Measurements from ENCODE around the gene IGBP1. TPM values are rescaled to one million over a fixed set of nuclear protein-coding genes. Genes with fewer than 3 reads are reported as not detected.
"Not testable (repeated sequence)": the region's sequence is repeated elsewhere in the genome, so short reads cannot be mapped to it uniquely, and the experiment has no call there.

Gene IGBP1
- total RNA-seq, 1 experiment from 2014 or later = 50.7 TPM

DNA sequence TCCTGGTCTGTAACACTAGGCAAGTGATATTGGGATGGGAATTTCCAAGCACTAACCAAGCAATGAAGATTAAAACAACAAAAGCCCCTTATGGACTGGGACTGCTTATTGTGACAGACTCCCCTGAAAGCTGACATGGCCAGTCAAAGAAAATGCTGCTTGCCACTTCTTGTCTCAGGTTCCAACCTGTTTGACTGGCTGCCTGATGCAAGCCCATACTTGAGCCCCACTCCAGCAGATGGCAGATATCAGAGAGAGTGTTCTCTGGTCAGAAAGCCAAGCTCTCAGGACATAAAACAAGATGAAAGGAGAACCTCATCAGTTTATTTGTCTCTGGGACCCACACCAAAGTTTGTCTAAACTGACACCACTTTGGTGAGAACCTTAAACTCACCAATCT, 15.5 kb upstream of the IGBP1 start:
- H4K20me1 ChIP-seq (ENCODE audit: insufficient read depth) = no peaks in the 10 kb centered on the region
- H2AFZ ChIP-seq (ENCODE audit: low read depth, low read length, poor library complexity, severe bottlenecking) = no peak overlapping the region
- no peak overlapping the region for H3K27ac ChIP-seq (ENCODE audit: low read depth, low read length)
- no peaks in the 10 kb centered on the region for H3K27me3 ChIP-seq (ENCODE audit: insufficient read depth, low read length)
- intact Hi-C loops (cut with micrococcal nuclease) = no loop called here
- no peak overlapping the region for H3K9ac ChIP-seq (ENCODE audit: low read length)
- no peaks in the 10 kb centered on the region for H3K4me1 ChIP-seq (ENCODE audit: control insufficient read depth in 1 of 2, insufficient read depth in 2 of 2, low read length in 2 of 2)
- H3K79me2 ChIP-seq (ENCODE audit: insufficient read depth, low read length) = no peaks in the 10 kb centered on the region
- no peak overlapping the region for H3K4me3 ChIP-seq (replicated peaks in 1 of 2; ENCODE audit: low read depth in 1 of 2, low read length in 2 of 2)
- no peaks in the 10 kb centered on the region for H3K9me3 ChIP-seq (ENCODE audit: control insufficient read depth in 1 of 2, insufficient read depth in 1 of 2, low read depth in 1 of 2, low read length in 2 of 2)
- RAD21 ChIA-PET (ENCODE audit: low non-redundant PET in 1 of 2, low total read pairs in 2 of 2, uncharacterized antibody in 2 of 2, unreplicated experiment in 2 of 2) = no interaction called here
- no peaks in the 10 kb centered on the region for H3K36me3 ChIP-seq (ENCODE audit: control insufficient read depth in 1 of 2, insufficient read depth in 2 of 2, low read length in 2 of 2)
- H3K4me2 ChIP-seq (ENCODE audit: low read length) = no peak overlapping the region
- DNase-seq (ENCODE audit: low read depth, low spot score) = no peak
- ATAC-seq = no peak
- BruUV-seq (replicated peaks) = no TSS peak
- POLR2A ChIA-PET = no interaction called here
- H3K9me2 ChIP-seq (ENCODE audit: insufficient read depth) = no peaks in the 10 kb centered on the region
- CTCF ChIA-PET = no interaction called here
- TF ChIP-seq CBX3 (IDR thresholded peaks at IDR 0.05; ENCODE audit: low read depth) = no peak
- TF ChIP-seq POLR2A (IDR thresholded peaks at IDR 0.05; ENCODE audit: borderline replicate concordance, extremely low read depth, insufficient read depth, insufficient read length) = no peak
- no peak for TF ChIP-seq EZH2phosphoT487 (IDR thresholded peaks at IDR 0.05; ENCODE audit: borderline replicate concordance)
- no peak for TF ChIP-seq SRF (IDR thresholded peaks at IDR 0.05; ENCODE audit: low read depth)

DNA sequence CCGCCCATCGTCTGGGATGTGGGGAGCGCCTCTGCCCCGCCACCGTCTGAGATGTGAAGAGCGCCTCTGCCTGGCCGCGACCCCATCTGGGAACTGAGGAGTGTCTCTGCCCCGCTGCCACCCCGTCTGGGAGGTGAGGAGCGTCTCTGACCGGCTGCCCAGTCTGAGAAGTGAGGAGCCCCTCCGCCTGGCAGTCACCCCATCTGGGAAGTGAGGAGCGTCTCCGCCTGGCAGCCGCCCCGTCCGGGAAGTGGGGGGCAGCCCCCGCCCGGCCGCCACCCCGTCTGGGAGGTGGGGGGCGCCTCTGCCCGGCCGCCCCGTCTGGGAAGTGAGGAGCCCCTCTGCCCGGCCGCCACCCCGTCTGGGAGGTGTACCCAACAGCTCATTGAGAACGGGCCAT, 10.2 kb upstream of the IGBP1 start:
- H3K9me3 ChIP-seq (ENCODE audit: control insufficient read depth in 1 of 2, insufficient read depth in 1 of 2, low read depth in 1 of 2, low read length in 2 of 2); H3K36me3 ChIP-seq (ENCODE audit: control insufficient read depth in 1 of 2, insufficient read depth in 2 of 2, low read length in 2 of 2); H3K27me3 ChIP-seq (ENCODE audit: insufficient read depth, low read length); H3K4me2 ChIP-seq (ENCODE audit: low read length); H3K9ac ChIP-seq (ENCODE audit: low read length); H3K9me2 ChIP-seq (ENCODE audit: insufficient read depth); H3K79me2 ChIP-seq (ENCODE audit: insufficient read depth, low read length); H2AFZ ChIP-seq (ENCODE audit: low read depth, low read length, poor library complexity, severe bottlenecking); intact Hi-C loops (cut with micrococcal nuclease); H3K27ac ChIP-seq (ENCODE audit: low read depth, low read length); RAD21 ChIA-PET (ENCODE audit: low non-redundant PET in 1 of 2, low total read pairs in 2 of 2, uncharacterized antibody in 2 of 2, unreplicated experiment in 2 of 2); POLR2A ChIA-PET; H3K4me1 ChIP-seq (ENCODE audit: control insufficient read depth in 1 of 2, insufficient read depth in 2 of 2, low read length in 2 of 2); H4K20me1 ChIP-seq (ENCODE audit: insufficient read depth); CTCF ChIA-PET; DNase-seq (ENCODE audit: low read depth, low spot score); H3K4me3 ChIP-seq (replicated peaks in 1 of 2; ENCODE audit: low read depth in 1 of 2, low read length in 2 of 2); ATAC-seq; BruUV-seq (replicated peaks): not testable (repeated sequence)

DNA sequence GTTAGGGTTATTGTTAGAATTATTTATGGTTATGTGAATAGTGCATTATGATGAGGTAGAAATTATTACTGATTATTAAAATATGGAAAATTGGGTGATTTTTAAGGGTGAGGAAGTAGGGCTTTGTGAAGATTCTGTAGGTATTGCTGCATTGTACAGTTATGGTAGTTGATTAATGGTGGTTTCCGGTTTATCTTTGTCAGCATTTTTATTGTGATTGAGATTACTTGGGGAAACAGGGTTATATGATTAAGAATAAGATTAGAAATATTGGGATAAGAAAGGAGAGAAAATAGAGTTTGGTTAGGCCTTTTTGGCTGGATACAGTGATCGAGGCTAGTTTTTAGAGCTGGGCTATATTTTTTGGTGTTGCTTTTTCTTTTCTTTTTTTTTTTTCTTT, 8.6 kb upstream of the IGBP1 start:
- no peak for DNase-seq (ENCODE audit: low read depth, low spot score)
- BruUV-seq (replicated peaks) = no TSS peak
- ChIA-PET POLR2A (no interaction called here), CTCF (no interaction called here), RAD21 (ENCODE audit: low non-redundant PET in 1 of 2, low total read pairs in 2 of 2, uncharacterized antibody in 2 of 2, unreplicated experiment in 2 of 2) (no interaction called here)
- Histone ChIP-seq H3K36me3 (ENCODE audit: control insufficient read depth in 1 of 2, insufficient read depth in 2 of 2, low read length in 2 of 2) (no peaks in the 10 kb centered on the region), H3K9me3 (ENCODE audit: control insufficient read depth in 1 of 2, insufficient read depth in 1 of 2, low read depth in 1 of 2, low read length in 2 of 2) (no peaks in the 10 kb centered on the region), H3K9me2 (ENCODE audit: insufficient read depth) (no peaks in the 10 kb centered on the region), H3K9ac (ENCODE audit: low read length) (no peak overlapping the region), H3K4me1 (ENCODE audit: control insufficient read depth in 1 of 2, insufficient read depth in 2 of 2, low read length in 2 of 2) (peaks cover under 1 to 10% of the 10 kb centered on the region in 2 experiments; a peak in 2 of 4 replicates), H3K4me2 (ENCODE audit: low read length) (no peak overlapping the region), H3K79me2 (ENCODE audit: insufficient read depth, low read length) (no peaks in the 10 kb centered on the region), H3K4me3 (replicated peaks in 1 of 2; ENCODE audit: low read depth in 1 of 2, low read length in 2 of 2) (no peak overlapping the region), H3K27ac (ENCODE audit: low read depth, low read length) (no peak overlapping the region), H3K27me3 (ENCODE audit: insufficient read depth, low read length) (no peaks in the 10 kb centered on the region), H4K20me1 (ENCODE audit: insufficient read depth) (no peaks in the 10 kb centered on the region), H2AFZ (ENCODE audit: low read depth, low read length, poor library complexity, severe bottlenecking) (no peak overlapping the region)
- intact Hi-C loops (cut with micrococcal nuclease) = no loop called here
- no peak for ATAC-seq
- no peak for TF ChIP-seq POLR2AphosphoS5 (IDR thresholded peaks at IDR 0.05; ENCODE audit: low read depth, low read length)
- TF ChIP-seq CBX3 (IDR thresholded peaks at IDR 0.05; ENCODE audit: low read depth) = no peak
- TF ChIP-seq EZH2phosphoT487 (IDR thresholded peaks at IDR 0.05; ENCODE audit: borderline replicate concordance) = no peak
- no peak for TF ChIP-seq POLR2A (IDR thresholded peaks at IDR 0.05; ENCODE audit: borderline replicate concordance, extremely low read depth, insufficient read depth, insufficient read length)
- TF ChIP-seq EZH2 (IDR thresholded peaks at IDR 0.05) = no peak
- TF ChIP-seq, protein P1, sequence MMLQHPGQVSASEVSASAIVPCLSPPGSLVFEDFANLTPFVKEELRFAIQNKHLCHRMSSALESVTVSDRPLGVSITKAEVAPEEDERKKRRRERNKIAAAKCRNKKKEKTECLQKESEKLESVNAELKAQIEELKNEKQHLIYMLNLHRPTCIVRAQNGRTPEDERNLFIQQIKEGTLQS (IDR thresholded peaks at IDR 0.05) = no peak
- no peak for TF ChIP-seq SRF (IDR thresholded peaks at IDR 0.05; ENCODE audit: low read depth)
- TF ChIP-seq RAD21 (IDR thresholded peaks at IDR 0.05; ENCODE audit: low read depth) = no peak
- TF ChIP-seq FOSL1 (IDR thresholded peaks at IDR 0.05; ENCODE audit: low read depth) = no peak
- no peak for TF ChIP-seq SP1 (IDR thresholded peaks at IDR 0.05; ENCODE audit: low read depth)
- TF ChIP-seq ZFX (IDR thresholded peaks at IDR 0.05) = no peak

Measured in HCT116 (cell line).